ENCODE results near the gene MORC2.

- TF ChIP-seq CTCF (IDR thresholded peaks at IDR 0.05; ENCODE audit: insufficient read depth, low read length): no peak
- TF ChIP-seq POLR2AphosphoS5 (IDR thresholded peaks at IDR 0.05; ENCODE audit: low read depth): no peak
- TF ChIP-seq GABPA (IDR thresholded peaks at IDR 0.05; ENCODE audit: low read depth): peak; percentile 79
- TF ChIP-seq REST (IDR thresholded peaks at IDR 0.05; ENCODE audit: insufficient replicate concordance, low read depth): no peak
- TF ChIP-seq SPI1 (IDR thresholded peaks at IDR 0.05; ENCODE audit: borderline replicate concordance, low read depth): no peak
Observed at GRCh38 chr22:30968924-30969531, 454 bp upstream of the MORC2 start, which contains the start of gene TUG1.
